ENCODE results near the gene KLK13.

Gene KLK13

DNA sequence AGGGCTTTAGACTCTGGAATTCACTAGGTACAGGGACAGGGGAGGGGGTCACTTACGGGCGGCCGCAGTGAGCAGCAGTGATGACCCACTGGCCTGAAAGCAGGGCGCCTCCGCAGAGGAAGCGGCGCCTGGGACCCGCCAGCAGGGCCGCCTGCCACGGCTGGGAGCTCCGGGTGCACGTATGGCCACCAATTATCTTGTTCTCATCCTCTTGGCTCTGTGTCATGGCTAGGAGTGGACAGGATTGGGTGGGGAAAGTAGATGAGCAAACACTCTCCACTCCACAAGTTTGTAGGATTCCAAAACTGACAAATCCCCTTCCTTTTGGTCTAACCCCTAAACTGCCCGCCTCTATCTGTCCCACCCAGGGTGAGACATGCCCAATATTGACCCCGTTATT, 16.6 kb upstream of the KLK13 start:
- Histone ChIP-seq H3K27ac (ENCODE audit: low read depth in 2 of 2, low read length in 2 of 2) (no peak overlapping the region), H3K9ac (ENCODE audit: low read depth in 1 of 2, low read length in 2 of 2) (no peak overlapping the region), H3K27me3 (ENCODE audit: control insufficient read depth in 2 of 2, insufficient read depth in 2 of 2, low read length in 2 of 2) (no peaks in the 10 kb centered on the region), H3K4me1 (ENCODE audit: control insufficient read depth in 2 of 2, insufficient read depth in 2 of 2, low read length in 2 of 2) (no peaks in the 10 kb centered on the region), H3K36me3 (ENCODE audit: control insufficient read depth in 2 of 2, insufficient read depth in 2 of 2, low read length in 2 of 2) (no peaks in the 10 kb centered on the region), H3K4me3 (ENCODE audit: low read length in 2 of 2) (no peak overlapping the region), H3K9me3 (ENCODE audit: control insufficient read depth in 2 of 2, low read length in 2 of 2) (no peaks in the 10 kb centered on the region)

DNA sequence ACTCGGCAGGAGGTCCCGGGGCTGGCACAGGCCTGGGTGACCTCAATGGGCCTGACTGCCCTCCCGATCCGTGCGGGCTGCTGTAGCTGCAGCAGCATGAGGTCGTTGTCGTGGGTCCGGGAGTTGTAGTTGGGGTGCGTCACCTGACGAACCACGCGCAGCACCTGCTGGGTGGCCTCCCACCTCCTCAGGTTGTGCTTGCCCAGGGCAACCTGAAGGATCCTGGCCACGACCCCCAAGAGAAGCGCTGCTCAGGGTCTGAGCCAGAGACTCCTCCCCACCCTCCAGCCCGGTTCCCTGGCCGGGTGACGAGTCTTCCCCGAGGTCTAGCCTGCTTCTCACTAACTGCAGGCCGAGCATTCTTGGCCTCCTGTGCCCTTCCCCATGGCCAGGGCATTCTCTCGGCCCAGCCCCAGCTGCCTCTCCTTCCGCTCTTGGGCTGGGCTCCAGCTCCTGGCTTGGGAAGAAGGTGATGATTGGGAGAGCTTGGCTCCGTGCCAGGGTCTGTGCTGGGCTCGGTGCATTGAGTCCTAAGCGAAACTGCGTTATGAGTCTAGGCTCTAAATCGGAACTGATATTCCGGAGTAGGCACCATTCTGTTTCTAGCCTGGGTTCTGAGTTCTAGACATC, 14.7 kb upstream of the KLK13 start:
- Histone ChIP-seq H3K27ac (ENCODE audit: low read depth in 2 of 2, low read length in 2 of 2) (no peak overlapping the region), H3K36me3 (ENCODE audit: control insufficient read depth in 2 of 2, insufficient read depth in 2 of 2, low read length in 2 of 2) (no peaks in the 10 kb centered on the region), H3K4me3 (ENCODE audit: low read length in 2 of 2) (no peak overlapping the region), H3K4me1 (ENCODE audit: control insufficient read depth in 2 of 2, insufficient read depth in 2 of 2, low read length in 2 of 2) (no peaks in the 10 kb centered on the region), H3K27me3 (ENCODE audit: control insufficient read depth in 2 of 2, insufficient read depth in 2 of 2, low read length in 2 of 2) (no peaks in the 10 kb centered on the region), H3K9me3 (ENCODE audit: control insufficient read depth in 2 of 2, low read length in 2 of 2) (no peaks in the 10 kb centered on the region), H3K9ac (ENCODE audit: low read depth in 1 of 2, low read length in 2 of 2) (no peak overlapping the region)

DNA sequence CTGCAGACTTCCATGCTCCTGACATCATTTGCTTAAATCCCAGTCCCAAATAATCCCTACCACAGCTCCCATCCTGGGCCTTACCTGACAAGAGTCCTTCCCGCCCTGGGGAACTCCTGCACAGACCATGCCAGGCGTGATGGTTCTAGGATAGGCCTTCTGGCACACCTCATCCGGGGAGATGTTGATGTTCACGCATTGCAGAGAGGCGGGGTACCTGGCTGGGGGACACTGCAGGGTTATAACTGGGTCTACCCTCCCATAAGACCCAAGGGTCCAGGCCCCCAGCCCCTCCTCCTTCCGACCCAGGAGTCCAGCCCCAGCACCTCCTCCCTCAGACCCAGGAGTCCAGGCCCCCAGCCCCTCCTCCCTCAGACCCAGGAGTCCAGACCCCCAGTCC, 13.8 kb upstream of the KLK13 start:
- Histone ChIP-seq H3K27me3 (ENCODE audit: control insufficient read depth in 2 of 2, insufficient read depth in 2 of 2, low read length in 2 of 2) (no peaks in the 10 kb centered on the region), H3K4me1 (ENCODE audit: control insufficient read depth in 2 of 2, insufficient read depth in 2 of 2, low read length in 2 of 2) (no peaks in the 10 kb centered on the region), H3K4me3 (ENCODE audit: low read length in 2 of 2) (no peak overlapping the region), H3K27ac (ENCODE audit: low read depth in 2 of 2, low read length in 2 of 2) (no peak overlapping the region), H3K36me3 (ENCODE audit: control insufficient read depth in 2 of 2, insufficient read depth in 2 of 2, low read length in 2 of 2) (no peaks in the 10 kb centered on the region), H3K9me3 (ENCODE audit: control insufficient read depth in 2 of 2, low read length in 2 of 2) (no peaks in the 10 kb centered on the region), H3K9ac (ENCODE audit: low read depth in 1 of 2, low read length in 2 of 2) (no peak overlapping the region)

DNA sequence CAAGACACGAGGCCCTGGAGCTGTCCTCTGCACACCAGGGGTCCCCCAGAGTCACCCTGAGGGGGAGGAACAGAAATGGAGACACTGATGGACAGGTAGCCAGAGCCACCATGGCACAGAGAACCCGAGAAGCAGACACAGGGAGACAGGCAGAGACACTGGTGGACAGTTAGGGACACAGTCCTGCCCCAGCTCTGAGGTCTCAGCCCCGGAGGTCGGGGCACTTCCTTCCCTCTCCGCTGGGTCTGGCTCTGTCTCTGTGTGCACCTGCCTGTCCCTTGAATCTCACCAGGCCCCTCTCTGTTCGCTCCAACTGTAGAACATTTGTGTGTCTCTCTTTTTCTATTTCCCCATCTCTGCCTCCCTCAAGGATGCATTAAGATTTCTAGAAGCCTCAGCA, 13.2 kb upstream of the KLK13 start:
- H3K4me1 ChIP-seq (ENCODE audit: control insufficient read depth in 2 of 2, insufficient read depth in 2 of 2, low read length in 2 of 2): no peaks in the 10 kb centered on the region
- no peak overlapping the region for H3K9ac ChIP-seq (ENCODE audit: low read depth in 1 of 2, low read length in 2 of 2)
- H3K27ac ChIP-seq (ENCODE audit: low read depth in 2 of 2, low read length in 2 of 2): no peak overlapping the region
- no peaks in the 10 kb centered on the region for H3K9me3 ChIP-seq (ENCODE audit: control insufficient read depth in 2 of 2, low read length in 2 of 2)
- no peaks in the 10 kb centered on the region for H3K36me3 ChIP-seq (ENCODE audit: control insufficient read depth in 2 of 2, insufficient read depth in 2 of 2, low read length in 2 of 2)
- no peaks in the 10 kb centered on the region for H3K27me3 ChIP-seq (ENCODE audit: control insufficient read depth in 2 of 2, insufficient read depth in 2 of 2, low read length in 2 of 2)
- H3K4me3 ChIP-seq (ENCODE audit: low read length in 2 of 2): no peak overlapping the region

DNA sequence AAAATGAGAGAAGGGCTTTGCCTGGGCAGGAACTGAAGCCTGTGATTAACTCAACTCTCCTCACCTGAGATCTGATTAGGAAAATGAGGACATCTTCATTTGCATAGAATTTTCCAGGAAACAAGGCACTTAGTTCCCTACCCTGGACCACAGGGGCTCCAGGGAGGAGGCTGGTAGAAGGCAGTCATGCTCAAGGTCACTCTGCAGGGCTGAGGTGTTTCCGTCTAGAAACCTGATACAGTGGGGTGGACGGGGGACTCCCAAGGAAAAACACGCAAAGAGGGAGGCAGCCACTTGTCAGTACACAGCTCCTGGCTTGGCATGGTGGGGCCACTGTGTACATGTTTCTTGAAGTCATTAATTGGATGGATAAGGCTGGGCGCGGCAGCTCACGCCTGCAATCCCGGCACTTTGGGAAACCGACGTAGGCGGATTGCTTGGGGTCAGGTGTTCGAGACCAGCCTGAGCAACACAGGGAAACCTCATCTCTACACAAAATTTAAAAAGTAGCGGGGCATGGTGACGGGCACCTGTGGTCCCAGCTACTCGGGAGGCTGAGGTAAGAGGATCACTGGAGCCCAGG, 11.8 kb upstream of the KLK13 start:
- Histone ChIP-seq H3K9me3 (ENCODE audit: control insufficient read depth in 2 of 2, low read length in 2 of 2) (no peaks in the 10 kb centered on the region), H3K36me3 (ENCODE audit: control insufficient read depth in 2 of 2, insufficient read depth in 2 of 2, low read length in 2 of 2) (no peaks in the 10 kb centered on the region), H3K4me3 (ENCODE audit: low read length in 2 of 2) (no peak overlapping the region), H3K4me1 (ENCODE audit: control insufficient read depth in 2 of 2, insufficient read depth in 2 of 2, low read length in 2 of 2) (no peaks in the 10 kb centered on the region), H3K9ac (ENCODE audit: low read depth in 1 of 2, low read length in 2 of 2) (no peak overlapping the region), H3K27me3 (ENCODE audit: control insufficient read depth in 2 of 2, insufficient read depth in 2 of 2, low read length in 2 of 2) (no peaks in the 10 kb centered on the region), H3K27ac (ENCODE audit: low read depth in 2 of 2, low read length in 2 of 2) (no peak overlapping the region)

DNA sequence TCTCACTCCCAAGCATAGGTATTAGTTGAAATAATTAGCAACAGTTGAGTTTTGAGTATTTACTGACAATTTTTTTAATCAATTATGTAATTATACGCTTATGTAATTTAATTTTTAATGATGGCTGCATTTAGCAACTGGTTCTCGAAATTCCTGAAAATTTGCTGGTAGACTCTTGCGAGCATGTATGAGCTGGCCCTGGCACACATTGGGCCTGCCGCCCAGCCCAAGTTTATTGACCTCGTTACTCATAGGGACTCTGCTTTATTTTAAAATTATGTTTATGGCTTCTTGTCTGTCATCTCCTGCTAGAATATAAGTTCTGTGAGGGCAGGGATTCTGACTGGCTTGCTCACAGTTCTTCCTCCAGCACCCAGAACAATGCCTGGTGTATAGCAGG, 11.1 kb upstream of the KLK13 start:
- Histone ChIP-seq H3K36me3 (ENCODE audit: control insufficient read depth in 2 of 2, insufficient read depth in 2 of 2, low read length in 2 of 2) (no peaks in the 10 kb centered on the region), H3K9me3 (ENCODE audit: control insufficient read depth in 2 of 2, low read length in 2 of 2) (no peaks in the 10 kb centered on the region), H3K9ac (ENCODE audit: low read depth in 1 of 2, low read length in 2 of 2) (no peak overlapping the region), H3K4me3 (ENCODE audit: low read length in 2 of 2) (no peak overlapping the region), H3K4me1 (ENCODE audit: control insufficient read depth in 2 of 2, insufficient read depth in 2 of 2, low read length in 2 of 2) (no peaks in the 10 kb centered on the region), H3K27ac (ENCODE audit: low read depth in 2 of 2, low read length in 2 of 2) (no peak overlapping the region), H3K27me3 (ENCODE audit: control insufficient read depth in 2 of 2, insufficient read depth in 2 of 2, low read length in 2 of 2) (no peaks in the 10 kb centered on the region)

DNA sequence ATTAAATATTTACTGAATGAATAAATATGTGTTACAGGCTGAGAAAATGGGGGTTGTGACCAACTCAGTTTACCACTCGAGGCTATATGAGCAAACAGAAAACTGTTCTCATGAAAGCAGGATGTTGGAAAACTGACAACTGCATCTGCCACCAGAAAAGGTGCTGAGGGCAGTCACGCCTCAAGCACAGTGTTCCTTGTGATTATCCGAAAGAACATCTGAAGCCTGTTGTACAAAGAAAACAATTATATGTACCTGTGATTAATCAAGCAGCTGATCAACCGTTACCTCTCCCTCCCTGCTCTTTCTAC, 6.2 kb upstream of the KLK13 start:
- Histone ChIP-seq H3K4me3 (ENCODE audit: low read length in 2 of 2) (no peak overlapping the region), H3K27me3 (ENCODE audit: control insufficient read depth in 2 of 2, insufficient read depth in 2 of 2, low read length in 2 of 2) (peaks cover 0 to under 1% of the 10 kb centered on the region in 2 donors), H3K36me3 (ENCODE audit: control insufficient read depth in 2 of 2, insufficient read depth in 2 of 2, low read length in 2 of 2) (no peaks in the 10 kb centered on the region), H3K4me1 (ENCODE audit: control insufficient read depth in 2 of 2, insufficient read depth in 2 of 2, low read length in 2 of 2) (no peaks in the 10 kb centered on the region), H3K9ac (ENCODE audit: low read depth in 1 of 2, low read length in 2 of 2) (no peak overlapping the region), H3K27ac (ENCODE audit: low read depth in 2 of 2, low read length in 2 of 2) (no peak overlapping the region), H3K9me3 (ENCODE audit: control insufficient read depth in 2 of 2, low read length in 2 of 2) (no peaks in the 10 kb centered on the region)

DNA sequence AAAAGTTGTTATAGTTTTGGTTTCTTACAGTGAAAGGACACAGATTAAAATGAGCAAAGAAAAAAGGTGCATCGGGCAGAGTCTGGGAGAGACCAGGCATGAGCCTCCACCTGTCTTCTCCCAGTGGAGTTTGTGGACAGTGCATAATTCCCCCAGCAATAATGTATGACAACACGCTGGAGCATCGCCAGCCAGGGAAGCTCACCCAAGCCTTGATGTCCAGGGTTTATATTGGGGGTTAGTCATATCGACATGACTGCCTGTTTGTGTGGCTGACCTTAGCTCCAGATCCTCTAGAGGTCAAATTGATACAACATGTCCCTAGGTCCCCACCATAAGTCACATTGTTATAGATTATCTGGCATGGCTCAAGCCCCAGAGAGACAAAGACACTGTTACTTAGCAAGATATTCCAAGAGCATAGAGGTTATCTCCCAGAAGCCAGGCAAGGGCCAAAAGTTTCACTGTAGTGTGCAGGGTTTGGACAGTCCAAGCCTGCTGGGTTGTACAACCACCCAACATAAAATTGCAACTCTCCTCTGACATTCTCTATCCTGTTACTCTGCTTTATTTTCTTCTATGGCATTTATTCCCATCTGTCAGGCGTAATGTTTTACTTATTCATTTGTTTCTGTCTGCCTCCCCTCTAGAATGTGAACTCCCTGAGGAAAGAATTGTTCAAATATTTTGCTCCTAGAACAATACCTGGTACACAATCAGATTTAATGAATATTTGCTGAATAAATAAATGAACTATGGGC, 5.6 kb upstream of the KLK13 start:
- Histone ChIP-seq H3K27me3 (ENCODE audit: control insufficient read depth in 2 of 2, insufficient read depth in 2 of 2, low read length in 2 of 2) (peaks cover 3% of the 10 kb centered on the region in 2 donors), H3K36me3 (ENCODE audit: control insufficient read depth in 2 of 2, insufficient read depth in 2 of 2, low read length in 2 of 2) (no peaks in the 10 kb centered on the region), H3K4me1 (ENCODE audit: control insufficient read depth in 2 of 2, insufficient read depth in 2 of 2, low read length in 2 of 2) (no peaks in the 10 kb centered on the region), H3K9me3 (ENCODE audit: control insufficient read depth in 2 of 2, low read length in 2 of 2) (no peaks in the 10 kb centered on the region), H3K9ac (ENCODE audit: low read depth in 1 of 2, low read length in 2 of 2) (no peak overlapping the region), H3K4me3 (ENCODE audit: low read length in 2 of 2) (no peak overlapping the region), H3K27ac (ENCODE audit: low read depth in 2 of 2, low read length in 2 of 2) (no peak overlapping the region)

DNA sequence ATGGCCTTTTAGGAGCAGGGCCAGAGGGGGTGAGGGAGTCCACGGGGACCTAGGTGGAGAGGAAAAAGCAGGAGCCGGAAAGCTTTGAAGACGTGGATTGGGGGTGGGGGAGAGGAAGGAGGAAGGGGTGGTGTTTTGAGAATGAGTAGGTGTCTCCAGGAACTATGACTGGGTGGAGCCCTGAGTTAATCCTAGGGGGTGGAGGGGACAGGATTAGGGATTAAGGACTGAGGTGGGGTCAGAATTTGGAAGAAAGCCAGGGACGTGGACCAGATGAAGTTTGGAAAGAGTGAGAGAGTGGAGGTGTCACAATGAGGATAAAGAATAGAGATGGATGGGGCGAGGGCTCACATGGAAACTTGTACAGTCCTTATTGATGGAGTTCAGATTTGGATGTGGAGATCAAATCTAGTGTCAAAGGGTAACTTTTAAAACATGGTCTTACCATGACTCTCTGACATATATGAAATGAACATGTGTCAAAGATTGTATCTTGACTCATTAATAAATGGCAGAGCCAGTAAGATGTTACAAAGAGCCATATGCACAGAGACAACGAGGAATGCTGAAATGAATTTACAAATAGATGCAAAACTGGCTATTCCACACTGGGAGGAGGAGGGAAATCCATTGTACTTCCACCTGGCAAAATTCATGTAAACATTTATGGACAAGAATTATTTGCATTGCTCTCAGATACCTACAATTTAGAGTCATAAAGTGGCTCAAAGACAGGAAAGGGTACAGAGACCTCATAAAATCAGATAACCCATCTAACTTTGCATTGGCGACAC, 1.7 kb upstream of the KLK13 start:
- no peak overlapping the region for H3K27ac ChIP-seq (ENCODE audit: low read depth in 2 of 2, low read length in 2 of 2)
- H3K4me1 ChIP-seq (ENCODE audit: control insufficient read depth in 2 of 2, insufficient read depth in 2 of 2, low read length in 2 of 2): no peaks in the 10 kb centered on the region

More for the DNA sequence above, 1.7 kb upstream of the KLK13 start:
- Histone ChIP-seq H3K9me3 (ENCODE audit: control insufficient read depth in 2 of 2, low read length in 2 of 2) (no peaks in the 10 kb centered on the region), H3K36me3 (ENCODE audit: control insufficient read depth in 2 of 2, insufficient read depth in 2 of 2, low read length in 2 of 2) (no peaks in the 10 kb centered on the region), H3K27me3 (ENCODE audit: control insufficient read depth in 2 of 2, insufficient read depth in 2 of 2, low read length in 2 of 2) (peaks cover 9 to 10% of the 10 kb centered on the region in 2 donors), H3K4me3 (ENCODE audit: low read length in 2 of 2) (no peak overlapping the region), H3K9ac (ENCODE audit: low read depth in 1 of 2, low read length in 2 of 2) (no peak overlapping the region)

Measured in mucosa of rectum (tissue), 2 donors.